Activated CD4-positive, alpha-beta T cell treated with anti-CD3 and anti-CD28 coated beads, Interleukin-2, amount 50 U/mL, for 24 hours (primary cell): ENCODE data around the gene DPYSL4.

Source experiments
- DNase-seq, 2 donors: peaks; one replicate each; pipeline ENCODE4 v3.0.0-alpha.2; 2020; ENCODE audit warnings: low read depth in 1 of 2, low spot score in 1 of 2

The DPYSL4 gene

GRCh38 chr10:132193907-132194552, 7.3 kb downstream of the DPYSL4 start:
- DNase-seq, result no peak

GRCh38 chr10:132194726-132195125, 8.0 kb downstream of the DPYSL4 start:
- no peak for DNase-seq

GRCh38 chr10:132195366-132196075, 8.8 kb downstream of the DPYSL4 start:
- no peak for DNase-seq

- no peak for DNase-seq
These were observed 9.7 kb downstream of the DPYSL4 start for GRCh38 chr10:132196178-132197113.

- DNase-seq, result no peak
These were observed 10.7 kb downstream of the DPYSL4 start for GRCh38 chr10:132197271-132198067.

- DNase-seq, result no peak
These were observed 11.3 kb downstream of the DPYSL4 start for GRCh38 chr10:132198068-132198370.

GRCh38 chr10:132198381-132199181, 11.8 kb downstream of the DPYSL4 start:
- DNase-seq, result no peak

GRCh38 chr10:132199268-132199853, 12.6 kb downstream of the DPYSL4 start:
- no peak for DNase-seq

- no peak for DNase-seq
These were observed 13.1 kb downstream of the DPYSL4 start for GRCh38 chr10:132199854-132200311.

GRCh38 chr10:132200344-132201110, 13.8 kb downstream of the DPYSL4 start:
- DNase-seq, result no peak

- DNase-seq, result no peak
These were observed 14.6 kb downstream of the DPYSL4 start for GRCh38 chr10:132201111-132201969.

GRCh38 chr10:132202070-132202970, 15.6 kb downstream of the DPYSL4 start:
- no peak for DNase-seq

GRCh38 chr10:132203256-132204077, 16.7 kb downstream of the DPYSL4 start:
- DNase-seq, result no peak

GRCh38 chr10:132204078-132204780, 17.5 kb downstream of the DPYSL4 start:
- DNase-seq, result no peak

- DNase-seq, result no peak
These were observed 18.2 kb downstream of the DPYSL4 start for GRCh38 chr10:132204781-132205473.
